GM19240 (cell line): ENCODE measurements around the gene INPP4B.

Experiments
- DNase-seq: peaks from one replicate; pipeline ENCODE4 v3.0.0; 2011; ENCODE audit warnings: low spot score; ENCODE audit not compliant: insufficient read length

INPP4B gene

DNA sequence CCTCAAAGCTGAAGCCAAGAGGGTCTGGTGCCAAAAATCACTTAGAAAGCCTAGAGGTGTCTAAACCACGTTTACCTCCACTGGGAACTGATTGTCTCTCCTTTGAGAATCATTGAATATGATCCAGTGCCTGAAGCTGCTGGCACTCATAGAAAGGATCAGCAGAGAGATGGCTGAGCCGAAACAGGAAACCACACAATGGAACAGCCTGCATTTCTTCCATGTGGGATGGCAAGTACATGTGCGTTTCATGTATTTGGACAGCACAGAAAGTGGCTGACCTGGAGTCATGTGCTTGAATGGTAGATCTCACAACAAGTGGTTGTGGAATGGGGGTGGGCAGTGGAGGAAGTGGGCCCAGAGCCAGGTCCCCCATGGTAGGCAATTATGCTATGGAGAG lies 533.7 kb downstream of the INPP4B start:
- DNase-seq, result no peak

DNA sequence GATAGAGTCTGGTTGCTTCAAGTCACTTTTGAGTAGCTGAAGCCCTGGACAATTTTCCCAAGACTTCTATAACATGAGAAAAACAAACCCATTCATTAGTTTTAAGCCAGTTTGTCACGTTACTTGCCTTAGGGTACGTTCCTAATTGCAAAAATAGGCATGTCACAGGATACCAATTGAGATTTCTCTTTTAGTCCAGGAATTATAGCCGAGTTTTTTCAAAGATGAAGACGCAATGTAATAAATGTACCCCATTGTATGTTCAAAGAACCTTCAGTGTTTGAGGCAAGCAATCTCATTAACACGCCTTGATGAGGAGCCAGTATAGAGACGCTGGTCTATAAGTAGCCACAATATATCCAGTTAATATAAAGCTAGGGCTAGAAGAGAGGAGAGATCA lies 534.2 kb downstream of the INPP4B start:
- no peak for DNase-seq

- DNase-seq, result no peak
These were observed 536.3 kb downstream of the INPP4B start for GRCh38 chr4:142309772-142310171.

DNA sequence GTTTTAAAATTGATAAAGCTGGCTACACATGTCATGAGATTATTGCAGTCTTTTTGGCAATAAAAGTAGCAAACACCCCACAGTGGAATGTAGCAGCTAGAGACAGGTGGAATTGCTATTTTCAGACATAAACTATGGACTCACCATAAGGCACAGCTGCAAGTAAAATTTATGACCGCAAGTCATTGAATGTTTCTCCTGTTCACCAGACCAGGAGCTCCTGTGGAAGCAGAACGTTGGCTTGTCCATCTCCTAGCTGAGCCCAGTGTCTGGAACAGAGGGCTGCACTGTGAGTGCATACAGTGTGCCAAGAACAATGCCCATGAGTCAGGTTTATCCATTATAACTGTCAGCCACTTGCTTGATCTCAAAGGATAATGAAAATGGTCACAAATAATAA lies 538.2 kb downstream of the INPP4B start:
- DNase-seq, result no peak

- DNase-seq, result no peak
These were observed 548.8 kb downstream of the INPP4B start for GRCh38 chr4:142297313-142297712.

DNA sequence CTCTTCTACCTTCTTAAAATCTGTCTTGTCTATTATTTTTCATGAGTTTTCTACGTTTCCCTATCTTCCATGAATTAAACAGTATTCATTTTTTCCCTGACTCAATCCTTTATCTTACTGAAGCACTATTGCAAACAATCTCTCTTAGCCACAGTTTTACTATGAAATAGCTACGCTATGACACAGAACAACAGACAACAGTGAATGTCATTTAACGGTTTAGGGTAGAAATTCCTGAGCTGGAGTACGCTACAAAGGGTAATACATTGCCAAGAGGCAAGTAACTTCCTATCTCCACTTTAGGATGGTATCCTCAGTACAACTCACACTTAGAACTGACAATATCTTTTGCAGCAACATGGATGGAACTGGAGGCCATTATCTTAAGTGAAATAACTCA lies 552.6 kb downstream of the INPP4B start:
- DNase-seq, result no peak

- no peak for DNase-seq
These were observed 553.9 kb downstream of the INPP4B start for GRCh38 chr4:142292231-142292630.

GRCh38 chr4:142291299-142292050 lies 554.6 kb downstream of the INPP4B start:
- no peak for DNase-seq

GRCh38 chr4:142287371-142287770 lies 558.7 kb downstream of the INPP4B start:
- DNase-seq, result no peak

GRCh38 chr4:142285222-142285583 lies 560.9 kb downstream of the INPP4B start:
- DNase-seq, result no peak

GRCh38 chr4:142284402-142285221 lies 561.5 kb downstream of the INPP4B start:
- DNase-seq, result no peak

- no peak for DNase-seq
These were observed 563.1 kb downstream of the INPP4B start for GRCh38 chr4:142282870-142283431.

- no peak for DNase-seq
These were observed 564.1 kb downstream of the INPP4B start for GRCh38 chr4:142281999-142282398.

DNA sequence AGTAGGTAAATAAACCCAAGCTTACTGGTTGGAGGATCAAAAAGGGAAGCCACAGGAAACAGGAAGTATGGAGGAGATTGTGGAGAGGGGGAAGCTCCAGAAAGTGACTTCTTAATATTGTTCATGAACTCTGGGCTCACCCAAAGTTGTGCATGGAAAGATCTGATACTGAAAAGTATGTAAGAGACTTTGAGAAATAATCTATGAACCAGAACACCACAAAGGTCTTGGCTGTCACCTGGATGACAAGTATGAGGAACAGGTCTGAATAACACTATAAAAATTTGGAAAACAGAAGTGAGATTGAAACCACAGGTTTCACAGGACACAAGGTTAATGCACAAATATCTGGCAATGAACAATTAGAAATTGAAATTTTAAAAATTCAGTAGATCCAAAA lies 567.4 kb downstream of the INPP4B start:
- no peak for DNase-seq

DNA sequence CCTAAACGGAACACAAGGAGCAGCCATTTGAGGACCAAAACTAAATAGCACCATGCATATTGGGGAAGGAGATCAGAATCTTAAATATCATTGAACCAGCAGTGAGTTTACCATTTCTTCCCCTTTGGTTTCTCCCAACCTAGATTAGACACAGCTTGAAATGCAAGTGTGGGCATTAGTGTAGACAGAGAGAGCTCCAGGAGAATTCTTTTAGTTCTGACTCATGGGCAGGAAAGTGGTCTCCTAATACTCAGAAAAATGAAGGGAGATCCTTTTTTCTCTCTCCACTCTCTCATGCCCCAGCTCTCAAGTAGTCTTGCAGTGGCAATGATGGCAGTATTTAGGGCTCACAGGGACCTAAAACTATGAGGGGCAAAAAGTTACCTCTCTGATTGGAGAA lies 567.9 kb downstream of the INPP4B start:
- no peak for DNase-seq

GRCh38 chr4:142274137-142274536 lies 572.0 kb downstream of the INPP4B start:
- no peak for DNase-seq

- DNase-seq, result no peak
These were observed 573.6 kb downstream of the INPP4B start for GRCh38 chr4:142272452-142272851.

DNA sequence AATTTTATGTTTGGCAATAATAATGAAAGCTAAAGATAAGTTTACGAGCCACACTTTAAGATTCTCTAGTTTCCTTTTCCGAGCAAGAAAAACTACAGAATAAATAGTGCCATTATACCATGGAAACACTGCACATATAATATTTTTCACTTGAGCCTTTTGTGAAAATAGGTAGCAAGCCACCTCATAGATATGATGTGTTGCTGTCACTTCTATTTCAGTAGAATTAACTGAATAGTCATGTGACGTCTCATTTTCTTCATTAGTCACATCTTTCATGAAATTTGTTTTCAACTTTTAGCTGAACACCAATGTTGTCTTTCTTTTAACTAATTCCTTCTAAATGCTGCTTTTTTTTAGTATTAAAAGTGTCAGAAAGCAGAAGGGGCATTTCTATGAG lies 574.3 kb downstream of the INPP4B start:
- DNase-seq, result no peak

DNA sequence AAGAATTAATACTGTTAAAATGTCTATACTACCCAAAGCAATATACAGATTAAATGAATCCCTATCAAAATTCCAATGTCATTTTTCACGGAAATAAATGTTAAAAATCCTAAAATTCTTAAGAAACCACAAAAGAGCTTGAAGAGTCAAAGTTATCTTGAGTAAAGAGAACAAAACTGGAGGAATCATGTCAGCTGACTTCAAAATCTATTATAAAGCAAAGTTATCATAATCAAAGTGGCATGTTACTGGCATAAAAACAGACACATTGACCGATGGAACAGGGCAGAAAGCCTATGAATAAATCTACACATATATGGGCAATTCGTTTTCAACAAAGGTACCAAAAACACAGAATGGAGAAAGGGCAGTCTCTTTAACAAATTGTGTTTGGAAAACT lies 579.0 kb downstream of the INPP4B start:
- no peak for DNase-seq

GRCh38 chr4:142265946-142266345 lies 580.2 kb downstream of the INPP4B start:
- DNase-seq, result no peak

DNA sequence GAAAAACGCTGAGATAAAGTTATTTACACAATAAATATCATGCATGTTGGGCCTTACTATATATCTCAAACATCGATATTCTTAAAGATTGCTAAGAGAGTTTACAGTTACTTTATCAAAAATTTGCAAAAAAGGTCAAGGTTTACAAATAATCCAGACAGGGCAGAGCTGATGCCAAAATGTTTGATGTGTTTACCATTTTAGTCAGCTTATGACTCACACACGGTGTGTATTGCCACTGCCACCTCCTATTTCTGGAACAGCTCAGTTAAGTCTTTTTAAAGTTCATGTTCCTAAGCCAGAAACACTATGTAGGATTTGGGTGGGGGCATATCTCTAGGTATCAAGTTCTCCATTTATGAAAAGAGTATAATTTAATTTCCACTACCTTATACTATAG lies 580.6 kb downstream of the INPP4B start:
- no peak for DNase-seq

DNA sequence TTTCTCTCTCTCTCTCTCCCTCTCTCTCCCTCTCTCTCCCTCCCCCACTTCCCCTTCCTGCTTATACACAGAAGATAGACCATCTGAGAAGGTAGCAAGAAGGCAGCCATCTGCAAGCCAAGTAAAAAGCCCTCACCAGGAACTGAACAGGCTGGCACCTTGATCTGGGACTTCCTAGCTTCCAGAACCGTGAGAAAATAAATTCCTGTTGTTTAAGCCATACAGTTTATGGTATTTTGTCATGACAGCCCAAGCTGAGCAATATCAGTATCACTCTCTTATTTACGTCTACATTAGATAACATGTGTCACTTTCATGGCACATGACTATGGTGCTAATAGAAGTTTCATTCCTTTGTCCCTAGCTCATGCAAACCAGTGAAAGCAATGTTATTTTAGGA lies 581.1 kb downstream of the INPP4B start:
- no peak for DNase-seq

DNA sequence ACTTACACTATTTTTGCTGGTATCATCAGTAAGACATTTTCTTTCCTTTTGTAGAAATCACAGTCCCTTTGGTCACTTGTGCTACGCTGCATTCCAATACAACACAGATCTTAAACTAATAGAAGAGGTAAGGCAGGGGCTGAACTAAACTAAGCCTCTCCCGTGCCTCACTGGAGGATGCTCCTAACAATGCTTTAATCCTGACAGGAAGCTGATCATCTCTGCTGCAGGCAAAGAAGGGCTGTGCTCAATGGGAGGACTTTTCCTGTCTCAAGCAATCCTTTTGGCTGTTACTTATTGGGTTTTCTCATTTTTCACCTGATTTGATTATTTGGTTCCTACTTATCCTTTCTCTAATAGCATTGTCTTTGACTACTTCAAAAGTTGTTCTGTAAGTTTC lies 583.1 kb downstream of the INPP4B start:
- DNase-seq, result no peak
